HuH-7 (cell line): Measurements from ENCODE around the gene PKN1.
"Not testable (repeated sequence)": the region's sequence is repeated elsewhere in the genome, so short reads cannot be mapped to it uniquely, and the experiment has no call there.

ENCODE experiments used
- DNase-seq: peaks from one replicate; pipeline ENCODE4 v3.0.0; 2011; ENCODE audit warnings: low spot score

PKN1 gene

DNA sequence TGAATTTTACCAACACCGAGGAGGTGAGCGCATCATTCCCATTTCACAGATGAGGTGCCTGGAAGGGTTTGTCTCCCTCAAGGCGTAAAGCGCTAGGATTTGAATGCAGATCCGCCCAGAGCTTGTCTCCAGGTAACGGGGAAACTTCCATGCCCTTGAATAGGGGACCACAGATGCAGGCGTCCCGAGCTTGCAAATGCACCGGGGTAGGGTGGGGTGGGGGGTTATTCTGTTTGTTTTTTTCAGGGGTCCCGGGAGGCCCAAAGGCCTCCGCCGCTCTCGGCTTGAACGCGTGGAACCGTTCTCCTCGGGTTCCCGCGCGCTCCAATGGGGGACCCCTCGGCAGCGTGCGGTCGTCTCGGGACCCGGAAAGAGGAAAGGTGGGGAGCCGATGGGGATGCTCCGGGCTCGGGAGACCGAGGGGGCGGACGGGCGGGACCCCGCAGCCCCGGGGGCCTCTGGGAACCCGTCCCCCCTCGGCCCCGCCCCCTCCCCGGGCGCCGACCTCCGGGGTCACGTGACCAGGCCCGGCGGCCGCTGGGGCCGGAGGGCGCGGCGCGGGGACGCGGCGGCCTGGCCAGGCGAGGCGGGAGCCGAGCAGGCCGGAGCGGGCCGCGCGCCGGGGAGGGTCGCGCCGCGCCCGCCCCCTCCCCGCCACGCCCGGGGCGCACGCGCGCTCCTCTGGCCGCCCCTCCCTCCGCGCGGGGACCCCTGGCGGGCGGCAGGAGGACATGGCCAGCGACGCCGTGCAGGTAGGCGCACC is at the start of gene PKN1:
Gene PKN1 (plus strand): TSS at position 516 of the 763 bp plus-strand sequence. CDS start 216 bp downstream, at position 732.
- DNase-seq, result peak; percentile 75

DNA sequence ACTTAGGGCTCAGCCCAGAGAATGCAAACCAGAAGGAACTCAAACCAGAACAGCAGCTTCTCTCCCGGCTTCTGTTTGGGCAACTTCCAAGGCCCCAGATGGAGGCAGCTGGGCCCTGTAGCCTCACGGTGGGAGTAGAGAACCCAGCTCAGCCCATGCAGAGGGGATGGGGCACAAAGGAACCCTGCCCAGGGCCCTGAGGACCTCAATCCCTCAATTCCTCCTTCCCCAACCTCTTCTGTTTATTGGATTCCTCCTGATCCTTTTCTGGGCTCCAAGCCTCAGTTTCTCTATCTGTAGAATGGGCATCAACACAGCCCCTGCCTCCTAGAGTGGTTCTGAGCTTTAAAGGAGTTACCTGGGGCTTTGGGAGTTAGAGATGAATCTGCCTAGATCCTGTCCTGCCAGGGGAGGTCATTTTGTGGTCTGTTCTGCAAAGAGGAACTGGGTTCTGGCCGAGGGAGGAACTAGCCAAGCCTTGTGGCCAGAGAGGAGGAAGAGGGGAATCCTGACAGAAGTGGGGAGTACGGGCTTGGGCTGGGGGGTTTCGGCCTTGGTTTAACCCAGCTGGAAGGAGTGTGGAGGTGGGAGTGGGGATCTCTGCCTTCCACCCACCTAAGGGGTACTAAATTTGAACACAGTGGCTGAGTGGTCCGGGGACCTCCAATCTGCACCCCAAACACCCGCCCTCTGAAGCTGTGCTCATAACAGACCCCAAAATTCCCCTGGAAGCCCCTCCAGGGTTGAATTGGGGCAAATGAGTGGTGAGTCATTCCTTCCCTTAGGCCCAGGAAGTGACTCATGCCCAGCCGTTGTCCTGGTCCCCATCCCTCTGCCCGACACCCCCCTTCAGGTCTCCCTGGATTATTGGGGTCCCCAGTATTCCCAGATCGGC is 49.2 kb upstream of the PKN1 start:
- DNase-seq, result no peak

DNA sequence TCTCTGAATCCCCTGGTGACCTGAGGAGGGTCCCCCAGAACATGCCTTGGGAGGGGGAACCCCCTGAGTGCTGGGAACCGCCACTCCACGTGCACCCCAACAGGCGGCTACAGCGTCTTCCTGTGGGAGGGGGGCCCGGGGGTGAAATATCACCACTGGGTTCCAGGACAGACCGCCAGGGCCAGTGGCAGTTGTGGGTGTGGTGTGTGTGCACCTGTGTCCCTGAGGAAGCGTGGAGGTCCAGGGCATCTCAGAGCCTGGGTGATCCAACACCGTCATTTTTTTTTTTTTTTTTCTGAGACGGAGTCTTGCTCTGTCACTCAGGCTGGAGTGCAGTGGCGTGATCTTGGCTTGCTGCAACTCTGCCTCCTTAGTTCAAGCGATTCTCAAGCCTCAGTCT is 47.6 kb upstream of the PKN1 start:
- DNase-seq, result no peak

- no peak for DNase-seq
These were observed 42.6 kb upstream of the PKN1 start for GRCh38 chr19:14390548-14390947.

- DNase-seq, result no peak
These were observed 41.8 kb upstream of the PKN1 start for GRCh38 chr19:14391156-14391821.

- no peak for DNase-seq
These were observed 39.8 kb upstream of the PKN1 start for GRCh38 chr19:14393329-14393728.

GRCh38 chr19:14394167-14394566 is 38.9 kb upstream of the PKN1 start:
- DNase-seq, result no peak

- no peak for DNase-seq
These were observed 37.8 kb upstream of the PKN1 start for GRCh38 chr19:14395262-14395661.

DNA sequence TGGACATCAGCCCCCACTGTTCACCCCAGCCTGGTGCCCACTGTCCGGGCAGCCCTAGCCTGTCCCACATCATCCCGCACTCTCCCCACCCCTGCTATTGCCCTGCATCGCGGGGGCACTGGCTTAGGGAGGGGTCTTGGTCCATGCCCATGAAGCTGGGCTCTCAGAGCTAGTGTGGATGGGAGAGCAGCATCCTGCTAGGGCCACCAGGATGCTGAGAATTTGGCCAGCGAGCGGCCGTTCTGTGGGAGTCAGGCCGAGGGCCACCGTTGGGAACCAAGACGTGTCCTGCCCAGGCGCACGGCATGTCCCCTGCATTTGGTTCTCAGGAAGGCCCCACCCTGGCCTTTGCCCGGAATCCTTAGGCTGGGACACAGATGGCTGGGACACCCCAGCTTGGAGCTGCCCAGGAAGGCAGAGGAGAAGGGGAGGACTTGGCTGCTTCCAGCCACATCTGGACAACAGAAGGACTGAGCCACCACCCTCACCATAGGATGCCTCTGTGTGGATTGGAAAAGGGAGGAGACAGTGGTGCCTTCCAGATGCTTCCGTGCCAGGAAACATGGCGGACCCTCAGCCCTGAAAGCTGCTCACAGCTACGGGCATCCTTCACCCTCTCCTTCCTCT is 37.3 kb upstream of the PKN1 start:
- no peak for DNase-seq

GRCh38 chr19:14396730-14397129 is 36.4 kb upstream of the PKN1 start:
- DNase-seq, result not testable (repeated sequence)

- DNase-seq, result not testable (repeated sequence)
These were observed 35.9 kb upstream of the PKN1 start for GRCh38 chr19:14397168-14397567.

- DNase-seq, result no peak
These were observed 32.1 kb upstream of the PKN1 start for GRCh38 chr19:14400951-14401431.

- DNase-seq, result no peak
These were observed 31.5 kb upstream of the PKN1 start for GRCh38 chr19:14401468-14402195.

DNA sequence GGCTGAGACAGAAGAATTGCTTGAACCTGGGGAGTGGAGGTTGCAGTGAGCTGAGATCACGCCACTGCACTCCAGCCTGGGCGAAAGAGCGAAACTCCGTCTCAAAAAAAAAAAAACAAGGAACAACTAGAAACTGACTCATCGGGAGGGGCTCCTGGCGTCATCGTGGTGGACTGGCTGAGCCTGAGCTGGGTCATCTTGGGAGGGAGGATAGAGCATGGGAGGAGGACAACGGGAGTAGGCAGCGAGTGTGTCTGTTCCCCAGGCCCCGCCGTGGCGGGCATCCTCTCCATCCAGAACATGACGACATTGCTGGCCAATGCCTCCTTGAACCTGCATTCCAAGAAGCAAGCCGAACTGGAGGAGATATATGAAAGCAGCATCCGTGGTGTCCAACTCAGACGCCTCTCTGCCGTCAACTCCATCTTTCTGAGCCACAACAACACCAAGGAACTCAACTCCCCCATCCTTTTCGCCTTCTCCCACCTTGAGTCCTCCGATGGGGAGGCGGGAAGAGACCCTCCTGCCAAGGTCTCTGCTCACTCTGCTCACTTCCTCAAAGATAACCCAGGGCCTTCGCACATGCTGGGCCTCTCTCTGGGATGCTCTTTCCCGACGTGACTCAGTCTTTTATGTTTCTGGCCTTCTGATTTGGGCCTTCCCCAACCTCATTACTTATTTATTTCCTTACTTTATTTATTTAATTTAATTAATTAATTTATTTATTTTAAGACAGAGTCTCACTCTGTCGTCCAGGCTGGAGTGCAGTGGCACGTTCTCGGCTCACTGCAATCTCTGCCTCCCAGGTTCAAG is 30.6 kb upstream of the PKN1 start:
- DNase-seq, result no peak

DNA sequence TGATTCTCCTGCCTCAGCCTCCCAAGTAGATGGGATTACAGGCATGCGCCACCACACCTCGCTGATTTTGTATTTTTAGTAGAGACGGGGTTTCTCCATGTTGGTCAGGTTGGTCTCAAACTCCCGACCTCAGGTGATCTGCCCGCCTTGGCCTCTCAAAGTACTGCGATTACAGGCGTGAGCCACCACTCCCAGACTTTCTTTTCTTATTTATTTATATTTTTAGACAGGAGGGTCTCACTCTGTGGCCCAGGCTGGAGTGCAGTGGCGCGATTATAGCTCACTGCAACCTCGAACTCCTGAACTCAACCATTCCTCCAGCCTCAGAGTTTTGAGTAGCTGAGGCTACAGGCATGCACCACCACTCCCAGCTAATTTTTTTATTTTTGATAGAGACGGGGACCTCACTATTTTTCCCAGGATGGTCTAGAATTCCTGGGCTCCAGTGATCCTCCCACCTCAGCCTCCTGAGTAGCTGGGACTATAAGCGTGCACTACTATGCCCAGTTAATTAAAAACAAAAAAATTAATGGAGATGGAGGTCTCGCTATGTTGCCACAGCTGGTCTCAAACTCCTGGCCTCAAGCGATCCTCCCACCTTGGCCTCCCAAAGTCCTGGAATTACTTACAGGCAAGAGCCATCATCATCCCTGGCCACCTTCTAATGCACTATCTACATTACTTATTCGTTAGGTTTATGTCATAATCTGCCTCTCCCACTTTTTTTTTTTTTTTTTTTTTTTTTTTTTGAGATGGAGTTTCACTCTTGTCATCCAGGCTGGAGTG is 29.8 kb upstream of the PKN1 start:
- DNase-seq, result not testable (repeated sequence)

DNA sequence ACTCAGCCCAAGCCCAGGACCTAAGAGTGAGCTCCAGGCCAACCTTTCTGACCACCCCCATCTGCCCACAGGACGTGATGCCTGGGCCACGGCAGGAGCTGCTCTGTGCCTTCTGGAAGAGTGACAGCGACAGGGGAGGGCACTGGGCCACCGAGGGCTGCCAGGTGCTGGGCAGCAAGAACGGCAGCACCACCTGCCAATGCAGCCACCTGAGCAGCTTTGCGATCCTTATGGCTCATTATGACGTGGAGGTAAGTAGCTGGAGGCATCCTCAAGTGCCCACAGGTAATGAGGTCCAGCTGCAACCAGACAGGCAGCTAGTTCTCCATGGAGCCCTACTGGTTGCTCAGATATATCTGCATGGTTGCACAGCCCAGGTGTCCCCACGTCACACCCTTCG is 28.8 kb upstream of the PKN1 start:
- DNase-seq, result no peak

DNA sequence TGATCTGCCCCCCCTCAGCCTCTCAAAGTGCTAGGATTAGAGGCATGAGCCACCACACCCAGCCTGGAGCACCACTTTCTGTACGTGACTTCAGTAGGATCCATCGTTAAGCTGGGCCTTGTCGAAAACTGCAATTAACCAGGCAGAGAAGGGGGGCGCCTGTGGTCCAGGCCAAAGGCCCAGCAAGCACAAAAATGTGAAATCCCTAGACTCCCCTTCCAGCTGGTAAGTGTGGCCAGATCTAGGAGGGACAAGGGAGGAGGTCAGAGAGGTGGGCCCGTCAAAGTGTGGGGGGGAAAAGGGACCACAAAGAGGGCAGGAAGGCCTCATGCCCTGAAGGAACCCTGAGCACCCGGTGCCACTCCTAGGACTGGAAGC is 27.7 kb upstream of the PKN1 start:
- DNase-seq, result no peak

GRCh38 chr19:14405758-14406644 is 27.1 kb upstream of the PKN1 start:
- peak; percentile 92 for DNase-seq
